Measurements from ENCODE around the gene UBE3A. TPM values are rescaled to one million over a fixed set of nuclear protein-coding genes. Genes with fewer than 3 reads are reported as not detected.

Gene UBE3A
- total RNA-seq, 1 experiment from 2014 or later = 102 TPM

GRCh38 chr15:25451501-25451900 is 12.7 kb upstream of the UBE3A start:
- Histone ChIP-seq H3K4me1 (ENCODE audit: control insufficient read depth, insufficient read depth, low read length) (no peaks in the 10 kb centered on the region), H3K27me3 (ENCODE audit: control insufficient read depth, insufficient read depth, low read length) (no peaks in the 10 kb centered on the region), H3K36me3 (ENCODE audit: control insufficient read depth, insufficient read depth, low read length) (no peaks in the 10 kb centered on the region), H3K27ac (ENCODE audit: low read length) (no peak overlapping the region), H3K4me3 (ENCODE audit: low read depth in 2 of 2, low read length in 2 of 2) (no peak overlapping the region), H3K9me3 (ENCODE audit: control insufficient read depth, insufficient read depth, low read depth, low read length) (peaks cover 6% of the 10 kb centered on the region; the same call in 1 of the 2 replicates)
- in situ Hi-C loops (cut with HindIII; ENCODE audit: low pct_unique_long_range_greater_than_20kb, low sequenced_read_pairs) = no loop called here
- POLR2A ChIA-PET = no interaction called here
- CTCF ChIA-PET = no interaction called here
- ATAC-seq = no peak
- no peak for DNase-seq (ENCODE audit: low read depth, low spot score)
- TF ChIP-seq POLR2AphosphoS5 (IDR thresholded peaks at IDR 0.05; ENCODE audit: low read depth, low read length) (no peak), SIN3A (IDR thresholded peaks at IDR 0.05; ENCODE audit: borderline replicate concordance, insufficient read depth, low read depth, low read length) (no peak), TCF7L2 (IDR thresholded peaks at IDR 0.05; ENCODE audit: low read depth, low read length) (no peak)
- intact Hi-C loops (cut with micrococcal nuclease; ENCODE audit: unreplicated experiment) = no loop called here
- no TSS peak for BruUV-seq (replicated peaks)

- DNase-seq (ENCODE audit: low read depth, low spot score) (no peak), ATAC-seq (no peak)
- H3K4me3 ChIP-seq (ENCODE audit: low read depth in 2 of 2, low read length in 2 of 2) = no peak overlapping the region
- no peaks in the 10 kb centered on the region for H3K4me1 ChIP-seq (ENCODE audit: control insufficient read depth, insufficient read depth, low read length)
- no peak for TF ChIP-seq REST (IDR thresholded peaks at IDR 0.05; ENCODE audit: insufficient read depth in 1 of 2, low read depth in 2 of 2, low read length in 1 of 2)
- no peak for TF ChIP-seq SIN3A (IDR thresholded peaks at IDR 0.05; ENCODE audit: borderline replicate concordance, insufficient read depth, low read depth, low read length)
- TF ChIP-seq CTCF (IDR thresholded peaks at IDR 0.05) = no peak
- no peak for TF ChIP-seq TCF7L2 (IDR thresholded peaks at IDR 0.05; ENCODE audit: low read depth, low read length)
- no peak for TF ChIP-seq POLR2AphosphoS5 (IDR thresholded peaks at IDR 0.05; ENCODE audit: low read depth, low read length)
- no peak overlapping the region for H3K27ac ChIP-seq (ENCODE audit: low read length)
- CTCF ChIA-PET = no interaction called here
- POLR2A ChIA-PET = no interaction called here
- H3K36me3 ChIP-seq (ENCODE audit: control insufficient read depth, insufficient read depth, low read length) = no peaks in the 10 kb centered on the region
- BruUV-seq (replicated peaks) = no TSS peak
- peaks cover 6% of the 10 kb centered on the region; the same call in 1 of the 2 replicates for H3K9me3 ChIP-seq (ENCODE audit: control insufficient read depth, insufficient read depth, low read depth, low read length)
- in situ Hi-C loops (cut with HindIII; ENCODE audit: low pct_unique_long_range_greater_than_20kb, low sequenced_read_pairs) = no loop called here
- intact Hi-C loops (cut with micrococcal nuclease; ENCODE audit: unreplicated experiment) = no loop called here
- no peaks in the 10 kb centered on the region for H3K27me3 ChIP-seq (ENCODE audit: control insufficient read depth, insufficient read depth, low read length)
Measured at GRCh38 chr15:25450163-25450562, 11.3 kb upstream of the UBE3A start.

- H3K4me3 ChIP-seq (ENCODE audit: low read depth in 2 of 2, low read length in 2 of 2) = no peak overlapping the region
- H3K27ac ChIP-seq (ENCODE audit: low read length) = no peak overlapping the region
- no peaks in the 10 kb centered on the region for H3K36me3 ChIP-seq (ENCODE audit: control insufficient read depth, insufficient read depth, low read length)
- H3K27me3 ChIP-seq (ENCODE audit: control insufficient read depth, insufficient read depth, low read length) = no peaks in the 10 kb centered on the region
- TF ChIP-seq POLR2AphosphoS5 (IDR thresholded peaks at IDR 0.05; ENCODE audit: low read depth, low read length) (no peak), TCF7L2 (IDR thresholded peaks at IDR 0.05; ENCODE audit: low read depth, low read length) (no peak), SIN3A (IDR thresholded peaks at IDR 0.05; ENCODE audit: borderline replicate concordance, insufficient read depth, low read depth, low read length) (no peak), CTCF (IDR thresholded peaks at IDR 0.05) (no peak), REST (IDR thresholded peaks at IDR 0.05; ENCODE audit: insufficient read depth in 1 of 2, low read depth in 2 of 2, low read length in 1 of 2) (no peak)
- ATAC-seq = no peak
- no peak for DNase-seq (ENCODE audit: low read depth, low spot score)
- no TSS peak for BruUV-seq (replicated peaks)
- intact Hi-C loops (cut with micrococcal nuclease; ENCODE audit: unreplicated experiment) = no loop called here
- ChIA-PET POLR2A (no interaction called here), CTCF (no interaction called here)
- no peaks in the 10 kb centered on the region for H3K4me1 ChIP-seq (ENCODE audit: control insufficient read depth, insufficient read depth, low read length)
- H3K9me3 ChIP-seq (ENCODE audit: control insufficient read depth, insufficient read depth, low read depth, low read length) = no peaks in the 10 kb centered on the region
- in situ Hi-C loops (cut with HindIII; ENCODE audit: low pct_unique_long_range_greater_than_20kb, low sequenced_read_pairs) = no loop called here
Measured at GRCh38 chr15:25446076-25446475, 7.3 kb upstream of the UBE3A start.

All from Panc1 (cell line).